GM23338 (cell line): ENCODE measurements around the gene TGFBR3. TPM values are rescaled to one million over a fixed set of nuclear protein-coding genes. Genes with fewer than 3 reads are reported as not detected.

ENCODE experiments used
- ATAC-seq: fragments of 200-7000 bp; cut with Tn5 transposase; 3 replicates; pipeline ENCODE4 v1.9.1; 2020
- DNase-seq: peaks from one replicate; pipeline ENCODE4 v3.0.0-alpha.2; 2015; ENCODE audit warnings: low spot score
- H2AFZ ChIP-seq: fragments of 200-600 bp; sonication (generic); 2 replicates; pipeline ENCODE4 v1.8.0; 2016; ENCODE audit warnings: antibody characterized with exemption, mild to moderate bottlenecking, moderate library complexity
- H3F3A ChIP-seq: fragments of 200-600 bp; sonication (generic); replicated peaks from 2 replicates; pipeline ENCODE4 v1.8.0; 2017; ENCODE audit warnings: antibody characterized with exemption, mixed run types, low read depth
- H3K27ac ChIP-seq: fragments of 200-600 bp; sonication (generic); 2 replicates; pipeline ENCODE4 v1.6.1; 2016; ENCODE audit warnings: low read depth
- H3K27me3 ChIP-seq: fragments of 200-600 bp; sonication (generic); 2 replicates; pipeline ENCODE4 v1.8.0; 2016; ENCODE audit warnings: mild to moderate bottlenecking, mixed run types, moderate library complexity; ENCODE audit not compliant: insufficient read depth
- H3K36me3 ChIP-seq: fragments of 200-600 bp; sonication (generic); 2 replicates; pipeline ENCODE4 v1.8.0; 2016; ENCODE audit warnings: mild to moderate bottlenecking; ENCODE audit not compliant: insufficient read depth
- H3K4me1 ChIP-seq: fragments of 200-600 bp; sonication (generic); 2 replicates; pipeline ENCODE4 v1.8.0; 2016; ENCODE audit warnings: mild to moderate bottlenecking, moderate library complexity; ENCODE audit not compliant: insufficient read depth
- H3K4me2 ChIP-seq: fragments of 200-600 bp; sonication (generic); 2 replicates; pipeline ENCODE4 v1.7.1; 2017; ENCODE audit warnings: mixed run types
- H3K4me3 ChIP-seq: fragments of 200-600 bp; sonication (generic); 2 replicates; pipeline ENCODE4 v1.6.1; 2016; ENCODE audit warnings: mixed run types
- H3K79me2 ChIP-seq: fragments of 200-600 bp; sonication (generic); replicated peaks from 2 replicates; pipeline ENCODE4 v1.8.0; 2017; ENCODE audit warnings: mild to moderate bottlenecking; ENCODE audit not compliant: insufficient read depth
- H3K9me2 ChIP-seq: fragments of 200-600 bp; sonication (generic); 2 replicates; pipeline ENCODE4 v1.8.0; 2017; ENCODE audit not compliant: insufficient read depth
- H4K20me1 ChIP-seq: fragments of 200-600 bp; sonication (generic); replicated peaks from 2 replicates; pipeline ENCODE4 v1.8.0; 2017; ENCODE audit warnings: mild to moderate bottlenecking; ENCODE audit not compliant: insufficient read depth
- H3K27ac Mint-ChIP-seq: 2 replicates; pipeline ENCODE4 v1.8.0; 2020; ENCODE audit warnings: inconsistent platforms, mild to moderate bottlenecking, moderate library complexity, mixed read lengths
- H3K27me3 Mint-ChIP-seq: 3 replicates; pipeline ENCODE4 v1.8.0; 2022; ENCODE audit warnings: low read depth, mild to moderate bottlenecking, moderate library complexity, mixed read lengths, inconsistent platforms; ENCODE audit not compliant: insufficient read depth, poor library complexity
- H3K36me3 Mint-ChIP-seq: 3 replicates; pipeline ENCODE4 v1.8.0; 2021; ENCODE audit warnings: low read depth, mild to moderate bottlenecking, inconsistent platforms, moderate library complexity, mixed read lengths
- H3K4me1 Mint-ChIP-seq: 3 replicates; pipeline ENCODE4 v1.8.0; 2020; ENCODE audit warnings: mild to moderate bottlenecking, inconsistent platforms, mixed read lengths
- H3K4me3 Mint-ChIP-seq: 3 replicates; pipeline ENCODE4 v1.8.0; 2021; ENCODE audit warnings: moderate library complexity, mild to moderate bottlenecking, inconsistent platforms, mixed read lengths
- H3K9me3 Mint-ChIP-seq: 3 replicates; pipeline ENCODE4 v1.8.0; 2020; ENCODE audit warnings: moderate library complexity, mild to moderate bottlenecking, inconsistent platforms, mixed read lengths
- CREB1 ChIP-seq: fragments of 250-450 bp; sonication (Bioruptor Pico); IDR thresholded peaks from 2 replicates; pipeline ENCODE4 v1.5.0; 2020; ENCODE audit warnings: low read depth, mild to moderate bottlenecking, moderate library complexity
- CTCF ChIP-seq, 2 experiments: fragments of 200-600 bp in 1 of 2; sonication (generic) in 1 of 2; conservative IDR thresholded peaks; 2 replicates each; pipeline versions ENCODE4 v1.5.1 to v1.6.1; 2016 to 2017; ENCODE audit warnings: antibody characterized with exemption in 2 of 2, low read depth in 2 of 2, mild to moderate bottlenecking in 2 of 2, moderate library complexity in 1 of 2
- ETS1 ChIP-seq: IDR thresholded peaks from 2 replicates; pipeline ENCODE4 v1.6.1; 2016; ENCODE audit warnings: antibody characterized with exemption
- EZH2 ChIP-seq: fragments of 200-600 bp; sonication (generic); IDR thresholded peaks from one replicate; pipeline ENCODE4 v1.8.0; 2017; ENCODE audit warnings: antibody characterized with exemption, mild to moderate bottlenecking, low read depth; ENCODE audit not compliant: unreplicated experiment
- EZH2phosphoT487 ChIP-seq: fragments of 200-600 bp; sonication (generic); IDR thresholded peaks from one replicate; pipeline ENCODE4 v1.8.1; 2018; ENCODE audit warnings: antibody characterized with exemption; ENCODE audit not compliant: unreplicated experiment
- JUNB ChIP-seq: IDR thresholded peaks from one replicate; pipeline ENCODE4 v1.6.1; 2016; ENCODE audit warnings: antibody characterized with exemption; ENCODE audit not compliant: unreplicated experiment
- NANOG ChIP-seq: IDR thresholded peaks from 2 replicates; pipeline ENCODE4 v1.6.1; 2016; ENCODE audit warnings: antibody characterized with exemption, borderline replicate concordance
- POLR2AphosphoS5 ChIP-seq: IDR thresholded peaks from 2 replicates; pipeline ENCODE4 v1.6.1; 2016; ENCODE audit warnings: antibody characterized with exemption, low read depth
- REST ChIP-seq: IDR thresholded peaks from one replicate; pipeline ENCODE4 v1.6.1; 2018; ENCODE audit warnings: antibody characterized with exemption; ENCODE audit not compliant: unreplicated experiment
- STAT1 ChIP-seq: IDR thresholded peaks from one replicate; pipeline ENCODE4 v1.6.1; 2016; ENCODE audit warnings: antibody characterized with exemption; ENCODE audit not compliant: unreplicated experiment
- ZNF114 ChIP-seq: fragments of 250-450 bp; sonication (Bioruptor Pico); IDR thresholded peaks from 2 replicates; pipeline ENCODE4 v1.5.0; 2020; ENCODE audit warnings: mild to moderate bottlenecking, moderate library complexity
- ZNF331 ChIP-seq: fragments of 250-450 bp; sonication (Bioruptor Pico); IDR thresholded peaks from 2 replicates; pipeline ENCODE4 v1.5.0; 2020; ENCODE audit warnings: low read depth, mild to moderate bottlenecking, moderate library complexity
- ZNF462 ChIP-seq: fragments of 250-450 bp; sonication (Bioruptor Pico); IDR thresholded peaks from 2 replicates; pipeline ENCODE4 v1.5.0; 2020; ENCODE audit warnings: mild to moderate bottlenecking, moderate library complexity
- polyA plus RNA-seq: library from polyadenylated mRNA; unstranded; fragments of >200 nt; fragmentation: Nextera tagmentation; extraction: Ambion mirVana; gene quantifications from 2 replicates; pipeline ENCODE4 v1.2.1, GENCODE V29; 2016
- total RNA-seq: library from RNA; depleted of rRNA; stranded (reverse); fragments of >200 nt; shearing (Covaris generic); gene quantifications from 2 replicates; pipeline ENCODE4 v1.2.3, GENCODE V29; 2014

The TGFBR3 gene
- total and polyA plus RNA-seq, 2 experiments from 2014 or later, result 1.7 to 2.9 TPM

- H3K9me3 Mint-ChIP-seq, result no peaks in the 10 kb centered on the region
- DNase-seq (no peak), ATAC-seq (peak; percentile 26; the same call in 2 of the 3 replicates)
- H3K27ac ChIP-seq, result no peak overlapping the region
- no peak for TF ChIP-seq ZNF114 (CRISPR knock-in tag)
- no peak for TF ChIP-seq POLR2AphosphoS5
- TF ChIP-seq CTCF (conservative IDR thresholded peaks at IDR 0.05; ENCODE audit: low read depth in 2 of 2), result no peak
- TF ChIP-seq CREB1 (CRISPR knock-in tag), result no peak
- no peak for TF ChIP-seq ETS1
- no peak for TF ChIP-seq ZNF331 (CRISPR knock-in tag)
- TF ChIP-seq STAT1, result no peak
- TF ChIP-seq EZH2, result no peak
- no peak for TF ChIP-seq REST
- no peak for TF ChIP-seq NANOG
- no peak for TF ChIP-seq ZNF462
- TF ChIP-seq EZH2phosphoT487, result no peak
- TF ChIP-seq JUNB, result no peak
- no peak overlapping the region for H2AFZ ChIP-seq
- 0 out of 2 replicates have a peak, but pooled peaks cover 3% of the 10 kb centered on the region for H3K4me1 ChIP-seq
- H4K20me1 ChIP-seq, result no peaks in the 10 kb centered on the region
- no peaks in the 10 kb centered on the region for H3K36me3 ChIP-seq
- no peaks in the 10 kb centered on the region for H3F3A ChIP-seq
- H3K36me3 Mint-ChIP-seq, result no peaks in the 10 kb centered on the region; the same call in 2 of the 3 replicates
- H3K4me2 ChIP-seq, result no peak overlapping the region
- H3K4me3 Mint-ChIP-seq, result no peak overlapping the region
- peaks cover 4% of the 10 kb centered on the region for H3K27me3 Mint-ChIP-seq
- peaks cover 16% of the 10 kb centered on the region for H3K4me1 Mint-ChIP-seq
- H3K9me2 ChIP-seq, result no peaks in the 10 kb centered on the region; the same call in 1 of the 2 replicates
- no peak overlapping the region for H3K4me3 ChIP-seq
- no peaks in the 10 kb centered on the region for H3K79me2 ChIP-seq
- H3K27ac Mint-ChIP-seq, result no peak overlapping the region
- no peaks in the 10 kb centered on the region for H3K27me3 ChIP-seq
Measured at GRCh38 chr1:91805311-91805801, 80.6 kb downstream of the TGFBR3 start.
